Inflammatory macrophage (primary cell): ENCODE data around the gene CAPRIN2.

Experiments used
- DNase-seq, 2 donors: peaks; one replicate each; pipeline ENCODE4 v3.0.0-alpha.2; 2020 to 2022
- total RNA-seq, 18 experiments: gene quantifications; one replicate each; lab custom pipeline; 2026; ENCODE audit warnings: mixed read lengths in 6 of 18, inconsistent platforms in 2 of 18; lab: John Stamatoyannopoulos, UW

The CAPRIN2 gene, protein sequence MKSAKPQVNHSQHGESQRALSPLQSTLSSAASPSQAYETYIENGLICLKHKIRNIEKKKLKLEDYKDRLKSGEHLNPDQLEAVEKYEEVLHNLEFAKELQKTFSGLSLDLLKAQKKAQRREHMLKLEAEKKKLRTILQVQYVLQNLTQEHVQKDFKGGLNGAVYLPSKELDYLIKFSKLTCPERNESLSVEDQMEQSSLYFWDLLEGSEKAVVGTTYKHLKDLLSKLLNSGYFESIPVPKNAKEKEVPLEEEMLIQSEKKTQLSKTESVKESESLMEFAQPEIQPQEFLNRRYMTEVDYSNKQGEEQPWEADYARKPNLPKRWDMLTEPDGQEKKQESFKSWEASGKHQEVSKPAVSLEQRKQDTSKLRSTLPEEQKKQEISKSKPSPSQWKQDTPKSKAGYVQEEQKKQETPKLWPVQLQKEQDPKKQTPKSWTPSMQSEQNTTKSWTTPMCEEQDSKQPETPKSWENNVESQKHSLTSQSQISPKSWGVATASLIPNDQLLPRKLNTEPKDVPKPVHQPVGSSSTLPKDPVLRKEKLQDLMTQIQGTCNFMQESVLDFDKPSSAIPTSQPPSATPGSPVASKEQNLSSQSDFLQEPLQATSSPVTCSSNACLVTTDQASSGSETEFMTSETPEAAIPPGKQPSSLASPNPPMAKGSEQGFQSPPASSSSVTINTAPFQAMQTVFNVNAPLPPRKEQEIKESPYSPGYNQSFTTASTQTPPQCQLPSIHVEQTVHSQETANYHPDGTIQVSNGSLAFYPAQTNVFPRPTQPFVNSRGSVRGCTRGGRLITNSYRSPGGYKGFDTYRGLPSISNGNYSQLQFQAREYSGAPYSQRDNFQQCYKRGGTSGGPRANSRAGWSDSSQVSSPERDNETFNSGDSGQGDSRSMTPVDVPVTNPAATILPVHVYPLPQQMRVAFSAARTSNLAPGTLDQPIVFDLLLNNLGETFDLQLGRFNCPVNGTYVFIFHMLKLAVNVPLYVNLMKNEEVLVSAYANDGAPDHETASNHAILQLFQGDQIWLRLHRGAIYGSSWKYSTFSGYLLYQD
- 4.8 to 27.1 (median 17.2) reads per million in 18 experiments for total RNA-seq

- peak; percentile 92 to 94 for DNase-seq
Observed at GRCh38 chr12:30754750-30755394, at the start of gene CAPRIN2. Gene CAPRIN2, minus strand, starts transcription at chr12:30754951. Its CDS starts 1,431 bp downstream, at chr12:30753520.

GRCh38 chr12:30797689-30798088, 42.9 kb upstream of the CAPRIN2 start:
- no peak for DNase-seq

DNA sequence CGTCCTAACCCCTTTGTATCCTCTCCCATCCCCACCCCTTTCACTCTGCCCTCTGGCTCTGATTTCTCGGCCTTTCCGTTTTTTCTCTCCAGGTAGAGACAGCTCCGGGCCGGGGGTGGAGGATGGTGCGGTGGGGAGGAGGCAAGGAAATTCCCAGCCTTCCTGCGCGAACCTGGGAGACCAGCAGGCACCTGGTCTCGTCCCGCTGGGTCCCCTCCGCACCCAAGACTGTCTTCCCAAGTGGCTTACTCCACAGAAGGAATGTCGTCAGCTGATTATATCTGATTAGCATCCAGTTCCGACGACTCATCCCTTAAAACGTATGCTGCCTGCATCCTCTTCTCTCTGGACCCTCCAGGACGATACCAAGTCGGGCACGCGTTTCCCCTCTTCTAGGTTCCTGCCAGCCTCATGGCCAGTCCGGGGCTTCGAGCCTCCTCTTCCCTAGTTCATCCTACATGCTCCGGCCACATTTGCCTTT, 42.2 kb upstream of the CAPRIN2 start:
- no peak for DNase-seq

DNA sequence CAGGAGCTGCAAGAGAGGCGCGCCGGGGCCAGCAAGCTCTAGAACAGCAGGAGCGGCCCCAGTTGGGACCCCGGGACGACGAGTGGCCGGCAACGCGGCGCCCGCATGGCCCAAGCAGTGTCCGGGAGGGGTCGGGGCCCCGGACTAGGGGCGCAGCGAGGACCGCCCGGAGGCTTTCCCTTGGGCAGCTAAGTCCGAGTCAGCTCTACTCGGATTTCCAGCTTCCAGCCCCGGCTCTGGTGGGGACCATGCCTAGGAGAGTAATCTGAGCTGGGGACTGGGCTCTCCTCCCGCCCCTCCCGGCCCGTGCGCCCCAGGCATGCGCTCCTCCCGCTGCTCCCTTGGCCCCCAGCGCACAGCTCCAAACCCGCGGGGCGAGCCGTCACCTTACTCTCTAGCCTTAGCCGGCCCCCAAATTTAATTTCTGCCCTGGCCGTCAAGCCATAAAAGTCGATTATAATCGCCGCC, 41.6 kb upstream of the CAPRIN2 start:
- no peak for DNase-seq

GRCh38 chr12:30795410-30796312, 40.9 kb upstream of the CAPRIN2 start:
- DNase-seq = peak; percentile 33 to 48

- DNase-seq = peak; percentile 3 to 10
Observed at GRCh38 chr12:30794591-30795409, 40.0 kb upstream of the CAPRIN2 start.

- DNase-seq = no peak
Observed at GRCh38 chr12:30794020-30794419, 39.3 kb upstream of the CAPRIN2 start.

DNA sequence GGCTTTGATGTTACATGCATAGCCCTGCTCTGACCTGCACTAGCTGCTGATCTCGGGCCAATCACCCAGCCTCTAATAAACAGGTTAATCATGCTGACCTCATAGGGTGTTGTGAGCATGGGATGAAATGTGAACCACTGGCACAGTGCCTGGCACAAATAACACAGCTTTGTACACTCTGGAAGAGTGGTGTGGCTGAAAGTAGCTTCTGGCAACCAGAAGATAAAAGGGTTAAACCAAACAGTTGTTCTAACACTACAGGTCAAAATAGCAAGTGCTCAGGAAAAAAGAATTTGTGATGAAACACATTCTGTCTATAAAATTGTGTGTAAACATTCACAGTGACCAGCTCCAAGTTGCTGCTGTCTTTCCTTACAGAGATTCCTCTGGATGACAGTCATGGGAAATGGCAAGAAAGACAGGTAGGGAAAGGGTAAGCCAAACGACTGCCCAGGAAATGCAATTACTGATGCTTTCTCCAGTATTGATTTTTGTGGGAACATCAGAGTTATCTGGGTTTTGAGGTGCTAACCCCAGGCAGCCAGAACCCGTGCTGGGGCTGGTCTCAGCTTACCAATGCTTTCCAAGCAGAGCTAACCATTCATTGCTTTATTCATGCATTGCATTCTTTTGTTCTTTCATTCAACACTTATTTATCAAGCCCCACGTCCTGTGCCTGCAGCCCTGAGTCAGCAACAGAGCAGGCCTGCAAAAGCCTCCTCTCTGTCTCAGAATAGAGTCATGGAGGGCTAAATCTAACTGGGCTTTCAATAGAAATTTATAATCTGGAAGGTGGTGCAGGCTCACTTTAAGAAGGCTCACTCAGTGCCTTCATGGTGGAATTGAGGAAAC, 38.1 kb upstream of the CAPRIN2 start:
- DNase-seq = no peak

GRCh38 chr12:30792085-30792484, 37.3 kb upstream of the CAPRIN2 start:
- no peak for DNase-seq

- no peak for DNase-seq
Observed at GRCh38 chr12:30788754-30789153, 34.0 kb upstream of the CAPRIN2 start.

GRCh38 chr12:30785630-30786029, 30.9 kb upstream of the CAPRIN2 start:
- DNase-seq = no peak

GRCh38 chr12:30784508-30784907, 29.8 kb upstream of the CAPRIN2 start:
- no peak for DNase-seq

- no peak for DNase-seq
Observed at GRCh38 chr12:30783946-30784345, 29.2 kb upstream of the CAPRIN2 start.

GRCh38 chr12:30782316-30783173, 27.8 kb upstream of the CAPRIN2 start:
- no peak for DNase-seq

GRCh38 chr12:30779578-30779977, 24.8 kb upstream of the CAPRIN2 start:
- no peak for DNase-seq

- no peak for DNase-seq
Observed at GRCh38 chr12:30779178-30779577, 24.4 kb upstream of the CAPRIN2 start.

DNA sequence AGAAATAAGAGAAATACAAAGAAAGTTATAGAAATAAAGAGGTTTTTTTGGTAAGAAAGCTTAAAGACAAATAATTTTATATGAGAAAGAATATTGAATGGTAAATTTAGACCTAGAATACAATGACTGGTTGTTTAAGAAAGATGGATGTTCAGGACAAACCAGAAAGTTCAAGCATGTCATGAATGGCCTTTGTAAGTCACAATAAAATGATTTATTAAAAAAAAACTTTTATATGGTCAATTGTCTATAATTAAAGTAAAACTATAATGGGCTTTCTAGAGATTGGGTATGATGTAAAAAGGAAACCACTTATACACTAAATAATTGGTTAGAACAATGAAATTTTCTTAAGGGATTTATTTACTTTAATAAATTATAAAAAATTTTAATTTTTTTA, 19.8 kb upstream of the CAPRIN2 start:
- no peak for DNase-seq

- no peak for DNase-seq
Observed at GRCh38 chr12:30769802-30770201, 15.1 kb upstream of the CAPRIN2 start.
